ENCODE measurements around the gene TOMM40L. TPM values are rescaled to one million over a fixed set of nuclear protein-coding genes. Genes with fewer than 3 reads are reported as not detected.

Gene TOMM40L
- polyA plus RNA-seq, 1 donor from 2014 or later, result 32.5 TPM

DNA sequence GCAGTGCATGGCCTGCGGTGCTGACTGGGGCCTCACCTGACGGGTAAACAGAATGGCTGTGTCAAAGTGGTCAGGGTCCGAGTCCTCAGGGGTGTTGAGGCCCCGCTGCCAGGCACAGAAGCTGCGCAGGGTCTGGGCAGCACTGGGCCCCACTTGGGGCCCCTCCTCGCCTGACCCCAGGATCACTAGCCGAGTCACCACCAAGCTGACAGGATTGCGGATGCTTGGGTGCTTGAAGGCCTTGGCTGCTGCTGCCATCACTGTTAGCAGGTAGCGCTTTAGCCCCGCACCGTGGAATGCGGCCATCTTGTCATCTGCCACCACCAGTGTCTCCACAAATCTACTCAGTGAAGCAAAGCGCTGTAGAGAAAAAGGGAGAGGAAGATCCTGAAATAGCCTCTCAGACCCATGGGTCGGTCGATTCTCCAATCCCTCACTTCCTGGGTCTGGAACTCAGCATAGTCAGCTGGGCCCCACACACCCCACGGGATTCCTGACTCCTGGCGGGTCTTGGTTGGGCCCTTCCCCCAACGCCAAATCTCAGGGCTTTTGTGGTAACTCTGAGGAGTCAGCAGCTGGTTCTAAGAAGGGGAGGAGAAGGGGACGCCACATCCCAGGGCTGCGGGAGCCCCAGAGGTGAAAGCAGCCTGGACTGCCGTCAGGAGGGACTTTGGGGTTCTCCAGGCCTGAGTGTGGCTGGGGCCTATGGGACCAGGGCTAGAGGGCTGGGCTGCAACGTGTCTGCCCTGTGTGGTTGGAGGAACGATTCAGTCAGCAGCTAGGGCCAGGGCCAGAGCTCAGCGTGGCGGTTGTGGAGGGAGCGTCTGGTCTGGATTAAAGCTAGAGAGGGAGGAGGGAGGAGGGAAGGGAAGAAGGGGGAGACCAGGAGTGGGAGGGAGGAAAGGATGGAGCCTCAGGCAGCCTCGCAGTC, 29.1 kb upstream of the TOMM40L start:
- no peak overlapping the region for H3K27ac ChIP-seq (ENCODE audit: low read length)
- no peaks in the 10 kb centered on the region for H3K27me3 ChIP-seq (ENCODE audit: insufficient read depth, low read depth, low read length)
- H3K9me3 ChIP-seq (ENCODE audit: low read length), result no peaks in the 10 kb centered on the region
- no peaks in the 10 kb centered on the region for H3K36me3 ChIP-seq (ENCODE audit: insufficient read depth, low read length)
- H3K9ac ChIP-seq (ENCODE audit: low read length), result no peak overlapping the region
- H3K4me3 ChIP-seq (ENCODE audit: low read length), result no peak overlapping the region
- no peaks in the 10 kb centered on the region for H3K79me2 ChIP-seq (replicated peaks; ENCODE audit: insufficient read depth, low read length)
- no peaks in the 10 kb centered on the region for H4K20me1 ChIP-seq (ENCODE audit: insufficient read depth)
- no peak overlapping the region for H3K4me2 ChIP-seq (ENCODE audit: low read length)
- no peaks in the 10 kb centered on the region for H3F3A ChIP-seq (ENCODE audit: insufficient read depth, low read length, poor library complexity, severe bottlenecking)
- no peak for TF ChIP-seq SMC3 (conservative IDR thresholded peaks at IDR 0.05; ENCODE audit: poor library complexity)
- TF ChIP-seq MXI1 (conservative IDR thresholded peaks at IDR 0.05; ENCODE audit: poor library complexity, severe bottlenecking), result no peak
- no peak for TF ChIP-seq TAF1 (IDR thresholded peaks at IDR 0.05; ENCODE audit: low read depth)
- TF ChIP-seq RAD21 (conservative IDR thresholded peaks at IDR 0.05), result no peak
- TF ChIP-seq POLR2AphosphoS5 (IDR thresholded peaks at IDR 0.05), result no peak
- no peak for TF ChIP-seq EP300 (conservative IDR thresholded peaks at IDR 0.05; ENCODE audit: poor library complexity, severe bottlenecking)
- no peak for TF ChIP-seq REST (IDR thresholded peaks at IDR 0.05; ENCODE audit: borderline replicate concordance)
- TF ChIP-seq EZH2 (IDR thresholded peaks at IDR 0.05; ENCODE audit: borderline replicate concordance, insufficient read depth, low read length, poor library complexity, severe bottlenecking), result no peak
- TF ChIP-seq, protein P1, sequence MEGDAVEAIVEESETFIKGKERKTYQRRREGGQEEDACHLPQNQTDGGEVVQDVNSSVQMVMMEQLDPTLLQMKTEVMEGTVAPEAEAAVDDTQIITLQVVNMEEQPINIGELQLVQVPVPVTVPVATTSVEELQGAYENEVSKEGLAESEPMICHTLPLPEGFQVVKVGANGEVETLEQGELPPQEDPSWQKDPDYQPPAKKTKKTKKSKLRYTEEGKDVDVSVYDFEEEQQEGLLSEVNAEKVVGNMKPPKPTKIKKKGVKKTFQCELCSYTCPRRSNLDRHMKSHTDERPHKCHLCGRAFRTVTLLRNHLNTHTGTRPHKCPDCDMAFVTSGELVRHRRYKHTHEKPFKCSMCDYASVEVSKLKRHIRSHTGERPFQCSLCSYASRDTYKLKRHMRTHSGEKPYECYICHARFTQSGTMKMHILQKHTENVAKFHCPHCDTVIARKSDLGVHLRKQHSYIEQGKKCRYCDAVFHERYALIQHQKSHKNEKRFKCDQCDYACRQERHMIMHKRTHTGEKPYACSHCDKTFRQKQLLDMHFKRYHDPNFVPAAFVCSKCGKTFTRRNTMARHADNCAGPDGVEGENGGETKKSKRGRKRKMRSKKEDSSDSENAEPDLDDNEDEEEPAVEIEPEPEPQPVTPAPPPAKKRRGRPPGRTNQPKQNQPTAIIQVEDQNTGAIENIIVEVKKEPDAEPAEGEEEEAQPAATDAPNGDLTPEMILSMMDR (IDR thresholded peaks at IDR 0.05; ENCODE audit: poor library complexity, severe bottlenecking), result no peak
- H3K9me2 ChIP-seq (ENCODE audit: insufficient read depth, low read length), result no peaks in the 10 kb centered on the region
- H2AFZ ChIP-seq (ENCODE audit: low read depth, low read length), result no peak overlapping the region

- no peak overlapping the region for H3K4me3 ChIP-seq (ENCODE audit: low read length)
- no peak overlapping the region for H3K9ac ChIP-seq (ENCODE audit: low read length)
- TF ChIP-seq EP300 (conservative IDR thresholded peaks at IDR 0.05; ENCODE audit: poor library complexity, severe bottlenecking) (no peak), EZH2 (IDR thresholded peaks at IDR 0.05; ENCODE audit: borderline replicate concordance, insufficient read depth, low read length, poor library complexity, severe bottlenecking) (no peak), REST (IDR thresholded peaks at IDR 0.05; ENCODE audit: borderline replicate concordance) (no peak)
These were observed 28.2 kb upstream of the TOMM40L start for GRCh38 chr1:161197560-161198193.

More at GRCh38 chr1:161197560-161198193, 28.2 kb upstream of the TOMM40L start:
- Histone ChIP-seq H3K36me3 (ENCODE audit: insufficient read depth, low read length) (no peaks in the 10 kb centered on the region), H3K4me2 (ENCODE audit: low read length) (no peak overlapping the region), H4K20me1 (ENCODE audit: insufficient read depth) (no peaks in the 10 kb centered on the region), H3K9me2 (ENCODE audit: insufficient read depth, low read length) (no peaks in the 10 kb centered on the region), H3K27ac (ENCODE audit: low read length) (no peak overlapping the region), H2AFZ (ENCODE audit: low read depth, low read length) (no peak overlapping the region), H3K27me3 (ENCODE audit: insufficient read depth, low read depth, low read length) (no peaks in the 10 kb centered on the region), H3F3A (ENCODE audit: insufficient read depth, low read length, poor library complexity, severe bottlenecking) (no peaks in the 10 kb centered on the region), H3K79me2 (replicated peaks; ENCODE audit: insufficient read depth, low read length) (peaks cover 4% of the 10 kb centered on the region), H3K9me3 (ENCODE audit: low read length) (no peaks in the 10 kb centered on the region)
